A673 (cell line): Measurements from ENCODE around the gene SCN1B.

Experiments
- EZH2 ChIP-seq: fragments of 200-600 bp; sonication (generic); IDR thresholded peaks from 2 replicates; pipeline ENCODE4 v1.6.1; 2017; ENCODE audit warnings: borderline replicate concordance, low read depth, mild to moderate bottlenecking, mixed read lengths, antibody characterized with exemption, low read length; ENCODE audit not compliant: poor library complexity, severe bottlenecking
- TF ChIP-seq, protein P1 (sequence below): fragments of 300-800, 200-600 bp; sonication (generic); conservative IDR thresholded peaks from 2 replicates; pipeline ENCODE4 v1.5.1; 2017; ENCODE audit warnings: low read depth, mild to moderate bottlenecking, antibody characterized with exemption, low read length, moderate library complexity, mixed read lengths

DNA sequence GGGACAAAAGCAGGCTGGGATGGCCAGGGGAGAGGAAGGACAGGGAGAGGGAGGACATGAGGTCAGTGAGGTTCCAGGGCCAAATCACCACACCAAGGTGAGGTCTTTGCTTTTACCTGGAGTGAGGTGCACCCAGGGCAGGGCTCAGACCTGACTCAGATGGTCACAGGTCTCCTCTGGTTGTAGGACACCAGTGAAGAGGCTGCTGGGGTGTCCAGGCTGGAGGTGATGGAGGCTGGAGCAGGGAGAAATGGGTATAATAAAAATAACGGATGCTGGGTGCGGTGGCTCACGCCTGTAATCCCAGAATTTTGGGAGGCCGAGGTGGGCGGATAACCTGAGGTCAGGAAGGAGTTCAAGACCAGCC lies 23.3 kb upstream of the SCN1B start:
- TF ChIP-seq, protein P1, sequence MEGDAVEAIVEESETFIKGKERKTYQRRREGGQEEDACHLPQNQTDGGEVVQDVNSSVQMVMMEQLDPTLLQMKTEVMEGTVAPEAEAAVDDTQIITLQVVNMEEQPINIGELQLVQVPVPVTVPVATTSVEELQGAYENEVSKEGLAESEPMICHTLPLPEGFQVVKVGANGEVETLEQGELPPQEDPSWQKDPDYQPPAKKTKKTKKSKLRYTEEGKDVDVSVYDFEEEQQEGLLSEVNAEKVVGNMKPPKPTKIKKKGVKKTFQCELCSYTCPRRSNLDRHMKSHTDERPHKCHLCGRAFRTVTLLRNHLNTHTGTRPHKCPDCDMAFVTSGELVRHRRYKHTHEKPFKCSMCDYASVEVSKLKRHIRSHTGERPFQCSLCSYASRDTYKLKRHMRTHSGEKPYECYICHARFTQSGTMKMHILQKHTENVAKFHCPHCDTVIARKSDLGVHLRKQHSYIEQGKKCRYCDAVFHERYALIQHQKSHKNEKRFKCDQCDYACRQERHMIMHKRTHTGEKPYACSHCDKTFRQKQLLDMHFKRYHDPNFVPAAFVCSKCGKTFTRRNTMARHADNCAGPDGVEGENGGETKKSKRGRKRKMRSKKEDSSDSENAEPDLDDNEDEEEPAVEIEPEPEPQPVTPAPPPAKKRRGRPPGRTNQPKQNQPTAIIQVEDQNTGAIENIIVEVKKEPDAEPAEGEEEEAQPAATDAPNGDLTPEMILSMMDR = no peak
- TF ChIP-seq EZH2 = no peak
